Tibial artery (tissue), 4 donors: Measurements from ENCODE around the gene FNDC10.

Experiments used
- DNase-seq, 2 donors: peaks; one replicate each; pipeline ENCODE4 v3.0.0-alpha.2; 2019
- H3K27ac ChIP-seq, 2 donors: fragments of 200-600 bp; sonication (generic) in 1 of 2; 1 replicate in 1 of 2; 2 replicates in 1 of 2; pipeline ENCODE4 v1.5.1; 2018 to 2019; ENCODE audit warnings: mild to moderate bottlenecking in 1 of 2
- H3K27me3 ChIP-seq, 2 donors: fragments of 200-600 bp; sonication (generic) in 1 of 2; one replicate each; pipeline versions ENCODE4 v1.5.1 to v1.6.0; 2016 to 2019
- H3K36me3 ChIP-seq, 3 donors: fragments of 200-600 bp; sonication (generic) in 2 of 3; one replicate each; pipeline ENCODE4 v1.5.1; 2016 to 2019; ENCODE audit warnings: mild to moderate bottlenecking in 2 of 3
- H3K4me1 ChIP-seq, 4 donors: fragments of 200-600 bp; sonication (generic) in 2 of 4; 1 replicate in 3 of 4; 2 replicates in 1 of 4; pipeline ENCODE4 v1.5.1; 2016 to 2019
- H3K4me3 ChIP-seq, 2 donors: fragments of 200-600 bp; sonication (generic) in 1 of 2; 1 replicate in 1 of 2; 2 replicates in 1 of 2; pipeline ENCODE4 v1.5.1; 2018 to 2019; ENCODE audit warnings: mild to moderate bottlenecking in 2 of 2
- H3K9me3 ChIP-seq, 3 donors: fragments of 200-600 bp; sonication (generic) in 1 of 3; one replicate each; pipeline ENCODE4 v1.5.1; 2016 to 2019
- intact Hi-C: fragments of 100-400 bp; cut with DNase I; formaldehyde crosslinking; loops from one replicate; pipeline ENCODE4 v1.15.0; 2023; ENCODE audit warnings: low total_unique reads
- TF ChIP-seq, protein P1 (sequence below), 2 experiments: fragments of 200-600 bp in 1 of 2; fragments of 450-650 bp in 1 of 2; IDR thresholded peaks; one replicate each; pipeline ENCODE4 v1.5.1; 2017 to 2019; ENCODE audit warnings: antibody characterized with exemption in 2 of 2, mild to moderate bottlenecking in 1 of 2, moderate library complexity in 1 of 2

Gene FNDC10

DNA sequence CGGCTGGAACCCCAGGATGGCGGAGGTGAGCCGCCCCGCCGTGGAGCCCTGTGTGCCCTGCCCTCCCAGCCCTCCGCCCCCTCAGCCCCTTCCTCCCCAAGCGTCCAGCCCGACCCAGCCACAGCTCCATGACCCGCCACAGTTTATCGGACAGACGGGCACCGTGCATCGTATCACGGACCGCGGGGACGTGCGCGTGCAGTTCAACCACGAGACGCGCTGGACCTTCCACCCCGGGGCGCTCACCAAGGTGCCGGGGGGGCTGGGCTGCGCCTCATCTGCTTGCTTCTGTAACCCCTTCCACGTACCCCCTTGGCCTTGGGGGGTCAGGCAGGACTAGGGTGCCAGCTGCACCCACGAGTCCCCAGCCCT lies 25.5 kb upstream of the FNDC10 start:
- peaks cover 0 to 5% (median 2%) of the 10 kb centered on the region in 4 donors for H3K4me1 ChIP-seq
- intact Hi-C loops = no loop called here
- no peak overlapping the region for H3K4me3 ChIP-seq
- TF ChIP-seq, protein P1, sequence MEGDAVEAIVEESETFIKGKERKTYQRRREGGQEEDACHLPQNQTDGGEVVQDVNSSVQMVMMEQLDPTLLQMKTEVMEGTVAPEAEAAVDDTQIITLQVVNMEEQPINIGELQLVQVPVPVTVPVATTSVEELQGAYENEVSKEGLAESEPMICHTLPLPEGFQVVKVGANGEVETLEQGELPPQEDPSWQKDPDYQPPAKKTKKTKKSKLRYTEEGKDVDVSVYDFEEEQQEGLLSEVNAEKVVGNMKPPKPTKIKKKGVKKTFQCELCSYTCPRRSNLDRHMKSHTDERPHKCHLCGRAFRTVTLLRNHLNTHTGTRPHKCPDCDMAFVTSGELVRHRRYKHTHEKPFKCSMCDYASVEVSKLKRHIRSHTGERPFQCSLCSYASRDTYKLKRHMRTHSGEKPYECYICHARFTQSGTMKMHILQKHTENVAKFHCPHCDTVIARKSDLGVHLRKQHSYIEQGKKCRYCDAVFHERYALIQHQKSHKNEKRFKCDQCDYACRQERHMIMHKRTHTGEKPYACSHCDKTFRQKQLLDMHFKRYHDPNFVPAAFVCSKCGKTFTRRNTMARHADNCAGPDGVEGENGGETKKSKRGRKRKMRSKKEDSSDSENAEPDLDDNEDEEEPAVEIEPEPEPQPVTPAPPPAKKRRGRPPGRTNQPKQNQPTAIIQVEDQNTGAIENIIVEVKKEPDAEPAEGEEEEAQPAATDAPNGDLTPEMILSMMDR (IDR thresholded peaks at IDR 0.05) = no peak
- H3K9me3 ChIP-seq = no peaks in the 10 kb centered on the region
- no peak overlapping the region for H3K27ac ChIP-seq
- no peak for DNase-seq
- peaks cover 9 to 86% (median 29%) of the 10 kb centered on the region in 3 donors for H3K36me3 ChIP-seq
- peaks cover 0 to 29% of the 10 kb centered on the region in 2 donors for H3K27me3 ChIP-seq

DNA sequence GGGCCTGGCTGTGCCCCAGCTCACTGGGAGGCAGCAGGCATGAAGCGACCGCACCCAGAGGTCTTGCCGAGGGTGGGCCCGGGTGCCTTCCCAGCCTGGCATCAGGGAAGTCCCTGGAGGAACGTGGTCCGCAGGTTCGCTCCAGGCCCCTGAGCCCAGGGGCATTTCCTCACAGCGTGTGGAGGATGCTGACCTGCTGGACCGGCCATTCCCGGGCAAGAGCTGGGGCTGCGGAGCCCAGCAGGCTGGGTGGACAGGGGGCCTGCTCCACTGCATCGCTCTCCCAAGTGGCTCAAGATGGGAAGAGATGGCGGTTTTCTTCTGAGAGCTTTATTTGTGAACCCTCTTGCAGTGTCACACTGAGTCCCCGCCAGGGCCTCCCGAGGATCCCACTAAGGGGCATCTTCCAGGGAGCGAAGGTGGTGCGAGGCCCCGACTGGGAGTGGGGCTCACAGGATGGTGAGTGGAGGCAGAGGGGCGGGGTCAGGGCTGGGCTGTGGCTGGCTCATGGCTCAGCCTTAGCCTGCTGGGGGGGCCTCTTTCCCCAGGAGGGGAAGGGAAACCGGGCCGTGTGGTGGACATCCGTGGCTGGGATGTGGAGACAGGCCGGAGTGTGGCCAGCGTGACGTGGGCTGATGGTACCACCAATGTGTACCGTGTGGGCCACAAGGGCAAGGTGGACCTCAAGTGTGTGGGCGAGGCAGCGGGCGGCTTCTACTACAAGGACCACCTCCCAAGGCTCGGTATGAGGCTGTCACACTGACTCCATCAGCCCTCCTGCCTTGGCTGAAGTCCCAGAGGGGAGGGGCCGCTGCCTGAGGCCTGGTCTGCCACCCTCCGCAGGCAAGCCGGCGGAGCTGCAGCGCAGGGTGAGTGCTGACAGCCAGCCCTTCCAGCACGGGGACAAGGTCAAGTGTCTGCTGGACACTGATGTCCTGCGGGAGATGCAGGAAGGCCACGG lies 24.8 kb upstream of the FNDC10 start:
- no peaks in the 10 kb centered on the region for H3K4me1 ChIP-seq
- DNase-seq = no peak
- peaks cover 9 to 93% (median 29%) of the 10 kb centered on the region in 3 donors for H3K36me3 ChIP-seq
- H3K4me3 ChIP-seq = no peak overlapping the region
- TF ChIP-seq, protein P1 (IDR thresholded peaks at IDR 0.05) = no peak
- no peak overlapping the region for H3K27ac ChIP-seq
- peaks cover 0 to 22% of the 10 kb centered on the region in 2 donors for H3K27me3 ChIP-seq
- intact Hi-C loops = no loop called here
- no peaks in the 10 kb centered on the region for H3K9me3 ChIP-seq

DNA sequence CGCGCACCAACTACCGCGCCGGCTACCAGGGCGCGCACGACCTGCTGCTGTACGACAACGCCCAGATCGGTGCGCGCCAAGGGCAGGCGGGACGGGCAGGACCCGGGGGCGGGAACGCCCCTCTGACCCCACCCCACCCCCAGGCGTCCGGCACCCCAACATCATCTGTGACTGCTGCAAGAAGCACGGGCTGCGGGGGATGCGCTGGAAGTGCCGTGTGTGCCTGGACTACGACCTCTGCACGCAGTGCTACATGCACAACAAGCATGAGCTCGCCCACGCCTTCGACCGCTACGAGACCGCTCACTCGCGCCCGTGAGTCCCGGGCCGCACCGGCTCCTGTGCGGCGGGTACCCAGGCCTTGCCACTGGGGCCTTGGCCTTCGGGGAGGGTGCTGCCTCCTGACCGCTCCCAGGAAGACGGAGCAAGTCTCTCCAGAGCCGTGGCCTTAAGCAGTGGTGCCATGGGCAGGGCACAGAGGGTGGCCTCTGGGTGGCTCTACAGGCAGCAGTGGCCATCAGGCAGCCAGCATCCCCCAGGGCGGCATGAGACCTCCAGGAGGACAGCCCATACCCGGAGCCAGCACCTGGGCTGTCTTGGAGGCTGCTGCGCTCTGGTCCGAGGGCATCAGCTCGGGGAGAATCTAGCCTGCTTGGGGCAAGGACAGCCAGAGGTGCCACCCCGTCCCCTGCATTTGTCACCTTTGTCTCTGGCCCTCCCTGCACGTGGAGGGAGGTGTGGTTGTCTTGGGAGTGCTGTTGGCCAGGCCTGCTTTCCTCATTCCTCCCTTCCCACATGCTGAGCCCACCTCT lies 23.9 kb upstream of the FNDC10 start:
- Histone ChIP-seq H3K36me3 (peaks cover 9 to 94% (median 27%) of the 10 kb centered on the region in 3 donors), H3K27ac (no peak overlapping the region), H3K27me3 (peaks cover 0 to 13% of the 10 kb centered on the region in 2 donors), H3K4me1 (no peaks in the 10 kb centered on the region), H3K9me3 (no peaks in the 10 kb centered on the region), H3K4me3 (no peak overlapping the region)
- intact Hi-C loops = no loop called here
- DNase-seq = no peak
- TF ChIP-seq, protein P1 (IDR thresholded peaks at IDR 0.05) = no peak

GRCh38 chr1:1623181-1623630 lies 23.3 kb upstream of the FNDC10 start:
- H3K27me3 ChIP-seq = peaks cover 0 to 7% of the 10 kb centered on the region in 2 donors
- peaks cover 5 to 94% (median 20%) of the 10 kb centered on the region in 3 donors for H3K36me3 ChIP-seq
- H3K4me1 ChIP-seq = no peaks in the 10 kb centered on the region
- DNase-seq = no peak
- H3K4me3 ChIP-seq = no peak overlapping the region
- intact Hi-C loops = no loop called here
- no peak overlapping the region for H3K27ac ChIP-seq
- H3K9me3 ChIP-seq = no peaks in the 10 kb centered on the region
- TF ChIP-seq, protein P1 (IDR thresholded peaks at IDR 0.05) = no peak

DNA sequence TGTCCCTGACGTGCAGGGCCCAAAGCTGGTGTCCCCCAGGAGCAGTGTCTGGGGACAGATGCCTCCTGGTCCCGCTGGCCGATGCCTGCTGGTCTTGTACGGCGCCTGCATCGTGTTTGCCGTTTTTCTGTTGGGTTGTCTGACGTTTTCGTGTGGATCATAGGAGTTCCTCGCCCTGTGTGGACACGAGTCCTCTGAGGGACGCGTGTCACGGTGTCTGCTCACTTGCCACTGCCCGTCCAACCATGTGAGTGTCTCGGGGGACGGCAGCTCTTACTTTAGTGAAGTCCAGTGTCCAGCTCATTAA lies 22.8 kb upstream of the FNDC10 start:
- H3K27ac ChIP-seq = no peak overlapping the region
- DNase-seq = no peak
- intact Hi-C loops = no loop called here
- H3K27me3 ChIP-seq = peaks cover 0 to 2% of the 10 kb centered on the region in 2 donors
- H3K4me1 ChIP-seq = peaks cover 0 to 2% (median under 1%) of the 10 kb centered on the region in 4 donors
- H3K9me3 ChIP-seq = no peaks in the 10 kb centered on the region
- H3K4me3 ChIP-seq = no peak overlapping the region
- peaks cover under 1 to 94% (median 21%) of the 10 kb centered on the region in 3 donors for H3K36me3 ChIP-seq
- TF ChIP-seq, protein P1 (IDR thresholded peaks at IDR 0.05) = no peak
